GM19035 (cell line): ENCODE results near the gene MIS18BP1.
"Not testable (repeated sequence)": the region's sequence is repeated elsewhere in the genome, so short reads cannot be mapped to it uniquely, and the experiment has no call there.

Experiments
- ATAC-seq: cut with Tn5 transposase; IDR thresholded peaks from one replicate; pipeline ENCODE4 v1.9.1; 2021; ENCODE audit not compliant: unreplicated experiment

The MIS18BP1 gene

GRCh38 chr14:45246691-45247090 lies 6.3 kb downstream of the MIS18BP1 start:
- no peak for ATAC-seq

GRCh38 chr14:45246151-45246550 lies 6.9 kb downstream of the MIS18BP1 start:
- ATAC-seq = no peak

GRCh38 chr14:45242706-45243105 lies 10.3 kb downstream of the MIS18BP1 start:
- no peak for ATAC-seq

GRCh38 chr14:45238988-45239387 lies 14.0 kb downstream of the MIS18BP1 start:
- no peak for ATAC-seq

- no peak for ATAC-seq
Observed at GRCh38 chr14:45227566-45227965, 25.4 kb downstream of the MIS18BP1 start.

- peak; percentile 61 for ATAC-seq
Observed at GRCh38 chr14:45222485-45223262, 30.3 kb downstream of the MIS18BP1 start.

GRCh38 chr14:45214341-45214740 lies 38.7 kb downstream of the MIS18BP1 start:
- not testable (repeated sequence) for ATAC-seq

- ATAC-seq = not testable (repeated sequence)
Observed at GRCh38 chr14:45213716-45214115, 39.3 kb downstream of the MIS18BP1 start.

GRCh38 chr14:45212231-45212630 lies 40.8 kb downstream of the MIS18BP1 start:
- ATAC-seq = no peak

- ATAC-seq = no peak
Observed at GRCh38 chr14:45211295-45211694, 41.7 kb downstream of the MIS18BP1 start.

GRCh38 chr14:45210159-45210558 lies 42.8 kb downstream of the MIS18BP1 start:
- ATAC-seq = no peak

- ATAC-seq = no peak
Observed at GRCh38 chr14:45204241-45204640, 48.8 kb downstream of the MIS18BP1 start.

- peak; percentile 63 for ATAC-seq
Observed at GRCh38 chr14:45201905-45202304, 51.1 kb downstream of the MIS18BP1 start.

GRCh38 chr14:45199230-45199629 lies 53.8 kb downstream of the MIS18BP1 start:
- no peak for ATAC-seq

GRCh38 chr14:45198551-45198950 lies 54.5 kb downstream of the MIS18BP1 start:
- ATAC-seq = no peak

- ATAC-seq = no peak
Observed at GRCh38 chr14:45194964-45195363, 58.0 kb downstream of the MIS18BP1 start.

GRCh38 chr14:45185100-45185814 lies 67.7 kb downstream of the MIS18BP1 start:
- no peak for ATAC-seq

GRCh38 chr14:45181806-45182205 lies 71.2 kb downstream of the MIS18BP1 start:
- no peak for ATAC-seq

- ATAC-seq = no peak
Observed at GRCh38 chr14:45181329-45181728, 71.7 kb downstream of the MIS18BP1 start.

- ATAC-seq = no peak
Observed at GRCh38 chr14:45177076-45177475, 75.9 kb downstream of the MIS18BP1 start.

GRCh38 chr14:45169906-45170305 lies 83.1 kb downstream of the MIS18BP1 start:
- ATAC-seq = no peak

GRCh38 chr14:45156067-45156466 lies 96.9 kb downstream of the MIS18BP1 start:
- peak; percentile 64 for ATAC-seq
